HT-29 (cell line): ENCODE measurements around the gene STK40. TPM values are rescaled to one million over a fixed set of nuclear protein-coding genes. Genes with fewer than 3 reads are reported as not detected.

ENCODE experiments used
- DNase-seq: peaks from one replicate; pipeline ENCODE4 v3.0.0-alpha.2; 2015; ENCODE audit warnings: low spot score
- small RNA-seq: library from RNA; depleted of rRNA; stranded (forward); fragments of <200 nt; gene quantifications from one replicate; pipeline ENCODE3, GENCODE V24; 2014
- total RNA-seq: library from RNA; depleted of rRNA; stranded (reverse); fragments of >200 nt; shearing (Covaris generic); gene quantifications from 2 replicates; pipeline ENCODE4 v1.2.3, GENCODE V29; 2014; rRNA removed

The STK40 gene
- total RNA-seq, 1 experiment from 2014 or later = 26.2 TPM

DNA sequence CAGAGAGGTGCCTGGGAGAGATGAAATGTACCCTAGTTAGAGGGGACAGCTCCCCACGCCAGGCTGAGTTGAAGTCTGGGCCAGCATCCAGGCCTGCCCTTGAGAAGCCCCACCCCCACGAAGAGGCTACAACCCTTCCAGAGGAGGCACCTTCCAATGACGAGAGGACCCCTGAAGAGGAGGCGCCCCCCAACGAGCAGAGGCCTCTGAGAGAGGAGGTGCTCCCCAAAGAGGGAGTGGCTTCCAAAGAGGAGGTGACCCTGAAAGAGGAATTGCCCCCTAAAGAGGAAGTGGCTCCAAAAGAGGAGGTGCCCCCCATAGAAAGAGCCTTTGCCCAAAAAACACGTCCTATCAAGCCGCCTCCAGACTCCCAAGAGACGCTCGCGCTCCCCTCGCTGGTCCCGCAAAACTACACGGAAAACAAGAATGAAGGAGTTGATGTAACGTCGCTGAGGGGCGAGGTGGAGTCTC is 65.4 kb downstream of the STK40 start:
- DNase-seq = no peak

DNA sequence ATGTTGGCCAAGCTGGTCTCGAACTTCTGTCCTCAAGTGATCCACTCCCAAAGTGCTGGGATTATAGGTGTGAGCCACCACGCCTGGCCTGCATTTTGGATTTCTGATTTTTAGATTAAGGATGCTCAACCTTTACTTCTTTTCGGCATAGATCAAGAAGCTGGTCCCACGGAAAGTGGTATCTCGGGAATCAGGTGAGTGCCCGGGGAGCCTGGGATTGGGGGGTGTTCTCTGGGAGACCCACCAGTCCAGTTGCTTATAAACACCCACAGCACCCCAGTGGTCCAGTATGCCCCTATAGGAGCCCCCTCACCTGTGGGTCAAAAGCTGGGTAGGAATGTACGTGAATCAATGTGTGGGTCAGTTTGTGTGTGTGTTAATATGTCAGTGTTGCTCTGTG is 76.3 kb downstream of the STK40 start:
- no peak for DNase-seq

DNA sequence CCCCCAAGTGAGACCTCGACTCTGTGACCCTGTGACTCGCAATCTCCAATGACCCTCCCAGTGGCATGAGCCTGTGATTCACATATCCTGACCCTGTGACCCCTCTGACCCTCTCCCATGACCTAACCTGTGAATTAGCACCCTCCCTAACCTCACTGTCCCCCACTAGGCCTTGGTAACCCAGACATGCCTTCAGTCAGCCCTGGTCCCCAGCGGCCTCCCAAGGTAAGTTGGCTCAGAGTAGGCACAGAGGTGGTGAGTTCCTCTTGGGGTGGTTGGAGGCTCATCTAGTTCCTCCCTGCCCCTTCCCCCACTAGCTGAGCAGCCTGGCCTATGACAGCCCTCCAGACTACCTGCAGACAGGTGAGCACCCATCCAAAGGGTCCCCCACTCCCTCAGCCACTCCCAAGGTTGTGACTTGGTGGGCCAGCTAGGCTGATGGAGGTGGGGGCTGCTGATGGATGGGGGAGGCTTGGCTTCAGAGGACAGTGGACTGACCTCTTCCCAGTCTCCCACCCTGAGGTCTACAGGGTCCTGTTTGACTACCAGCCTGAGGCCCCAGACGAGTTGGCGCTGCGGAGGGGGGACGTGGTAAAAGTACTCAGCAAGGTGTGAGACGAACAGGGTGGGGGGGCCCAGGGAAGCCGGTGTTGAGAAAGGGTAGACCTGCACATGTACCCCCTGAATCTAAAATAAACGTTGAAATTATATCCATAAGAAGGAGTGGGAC is 78.0 kb downstream of the STK40 start:
- no peak for DNase-seq

DNA sequence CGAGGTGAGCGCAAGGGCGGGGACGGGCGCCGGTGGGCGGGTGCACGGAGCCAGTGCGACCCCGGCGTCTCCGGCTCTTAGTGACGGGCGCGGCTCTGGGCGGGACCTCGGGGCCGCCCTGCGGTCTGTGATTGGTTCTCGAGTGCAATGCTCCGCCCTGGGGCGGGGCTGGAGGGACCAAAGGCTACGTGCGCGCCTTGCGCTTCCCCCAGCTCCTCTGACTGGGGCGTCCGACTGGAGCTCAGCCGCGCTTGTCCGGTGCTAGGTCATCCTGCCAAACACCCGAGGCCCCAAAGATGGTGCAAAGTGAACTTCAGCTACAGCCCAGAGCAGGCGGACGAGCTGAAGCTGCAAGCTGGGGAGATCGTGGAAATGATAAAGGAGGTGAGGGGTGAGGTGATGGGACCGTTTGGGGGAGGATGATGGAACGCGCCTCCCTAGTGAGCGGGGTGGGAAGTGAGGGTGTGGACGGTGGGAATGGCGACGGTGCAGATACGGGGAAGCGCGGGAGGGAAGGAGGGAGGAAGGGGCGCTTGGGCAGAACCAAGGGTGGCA is 78.7 kb downstream of the STK40 start:
- DNase-seq = peak; percentile 97

DNA sequence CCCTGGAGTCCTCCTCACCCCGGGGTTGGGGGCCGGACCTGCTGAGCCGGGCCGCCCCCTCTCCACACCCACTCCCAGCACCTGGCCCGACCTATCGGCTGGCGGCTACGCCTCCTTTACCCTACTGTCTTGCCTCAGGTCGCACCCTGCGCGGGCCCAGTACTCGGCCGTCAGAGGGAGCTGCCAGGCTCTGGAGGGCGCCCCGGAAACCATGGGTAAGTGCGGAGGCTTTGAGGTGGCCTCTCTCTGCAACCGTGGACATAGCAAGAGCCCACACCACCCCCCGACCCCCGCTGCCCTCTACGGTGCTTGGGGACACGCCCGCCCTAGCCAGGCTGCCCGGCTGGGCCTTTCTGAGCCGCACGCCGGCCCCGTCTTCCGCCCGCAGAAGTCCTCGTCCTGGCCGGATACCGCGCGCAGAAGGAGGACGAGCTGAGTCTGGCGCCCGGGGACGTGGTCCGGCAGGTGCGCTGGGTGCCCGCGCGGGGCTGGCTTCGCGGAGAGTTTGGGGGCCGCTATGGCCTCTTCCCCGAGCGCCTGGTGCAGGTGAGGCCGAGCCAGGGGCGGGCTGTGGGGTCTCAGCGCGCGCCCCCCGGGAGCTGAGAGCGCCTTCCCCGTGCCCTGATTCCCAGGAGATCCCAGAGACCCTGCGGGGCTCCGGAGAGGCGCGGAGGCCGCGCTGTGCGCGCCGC is 79.4 kb downstream of the STK40 start, which contains the start of gene SH3D21:
SH3D21 (plus strand) TSS at position 159 of the 692 bp plus-strand sequence; CDS start at position 212, 53 bp downstream.
- DNase-seq = peak; percentile 76

DNA sequence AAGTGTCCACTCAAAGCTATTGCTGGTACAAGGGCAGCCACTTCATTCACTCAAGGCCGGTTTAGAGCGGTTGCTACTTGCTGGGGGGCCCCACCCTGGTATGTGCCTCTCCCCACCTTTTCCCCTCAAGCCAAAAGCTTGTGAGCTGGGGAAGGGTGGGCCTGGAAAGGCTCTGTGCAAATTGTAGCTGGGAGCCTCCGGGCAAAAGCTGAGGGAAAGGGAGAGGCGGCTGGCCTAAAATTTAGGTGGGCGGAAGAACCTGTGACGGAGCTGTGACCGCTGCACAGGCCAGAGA is 79.9 kb downstream of the STK40 start:
- DNase-seq = peak; percentile 50

DNA sequence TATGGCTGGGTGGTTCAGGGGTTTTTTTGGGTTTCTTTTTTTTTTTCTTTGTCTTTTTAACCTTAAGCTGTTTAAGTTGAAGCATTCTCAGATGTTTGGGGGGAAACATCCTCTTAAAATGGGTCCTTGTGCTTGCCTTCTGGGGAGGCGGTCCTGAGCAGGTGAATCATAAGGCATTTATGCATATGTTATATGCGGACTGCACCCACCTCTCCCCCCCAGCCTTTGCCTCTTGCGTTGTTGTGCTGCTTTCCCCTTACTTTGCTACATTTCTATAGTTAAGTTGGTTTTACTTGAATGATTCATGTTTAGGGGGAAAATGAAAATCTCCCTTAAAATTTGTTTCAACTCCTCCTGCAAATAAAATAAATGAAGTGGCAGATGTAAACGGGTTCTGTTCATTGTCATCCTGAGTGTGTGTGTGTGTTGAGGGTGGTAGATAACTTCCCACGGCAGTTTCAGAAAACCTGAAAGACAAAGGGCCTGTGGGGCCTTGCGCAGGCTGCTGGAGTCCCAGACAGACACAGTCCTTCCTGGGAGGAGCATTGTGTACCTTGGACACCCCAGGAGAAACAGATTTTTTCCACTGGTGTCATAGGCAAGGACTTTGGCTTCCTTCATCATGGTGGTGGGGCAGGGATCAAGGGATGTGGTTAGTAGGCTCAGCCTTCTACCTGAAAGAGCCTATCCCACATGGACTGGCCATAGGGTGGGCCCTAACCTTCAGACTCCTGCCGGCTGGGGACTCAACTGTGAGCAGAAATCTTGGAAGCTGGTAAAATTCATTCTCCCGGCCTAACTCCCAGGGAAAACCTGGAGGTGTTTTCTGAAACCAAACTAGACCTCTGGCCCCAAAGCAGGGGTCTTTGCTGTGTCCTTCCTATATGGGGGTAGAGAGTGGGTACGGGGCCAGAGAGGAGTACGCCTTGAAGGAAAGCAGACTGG is 80.5 kb downstream of the STK40 start:
- DNase-seq = peak; percentile 75

DNA sequence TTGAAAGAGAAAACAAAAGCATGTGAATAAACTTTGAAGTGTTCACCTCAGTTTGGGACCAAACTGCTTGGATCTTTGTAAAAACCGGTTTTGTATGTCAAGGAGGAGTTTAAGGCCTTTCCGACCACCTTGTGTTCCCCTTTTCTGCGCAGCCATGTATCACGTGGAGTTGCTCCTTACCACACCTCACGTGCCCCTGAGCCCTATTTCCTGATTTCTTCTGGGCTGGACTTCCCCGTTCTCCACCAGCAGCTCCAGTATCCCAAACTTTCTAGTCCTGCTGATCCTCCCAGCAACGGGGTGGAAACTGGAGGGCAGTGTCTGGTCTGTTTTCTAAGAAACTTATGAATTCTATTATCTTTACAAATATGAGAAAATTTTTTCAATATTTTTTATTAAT is 81.2 kb downstream of the STK40 start:
- no peak for DNase-seq

DNA sequence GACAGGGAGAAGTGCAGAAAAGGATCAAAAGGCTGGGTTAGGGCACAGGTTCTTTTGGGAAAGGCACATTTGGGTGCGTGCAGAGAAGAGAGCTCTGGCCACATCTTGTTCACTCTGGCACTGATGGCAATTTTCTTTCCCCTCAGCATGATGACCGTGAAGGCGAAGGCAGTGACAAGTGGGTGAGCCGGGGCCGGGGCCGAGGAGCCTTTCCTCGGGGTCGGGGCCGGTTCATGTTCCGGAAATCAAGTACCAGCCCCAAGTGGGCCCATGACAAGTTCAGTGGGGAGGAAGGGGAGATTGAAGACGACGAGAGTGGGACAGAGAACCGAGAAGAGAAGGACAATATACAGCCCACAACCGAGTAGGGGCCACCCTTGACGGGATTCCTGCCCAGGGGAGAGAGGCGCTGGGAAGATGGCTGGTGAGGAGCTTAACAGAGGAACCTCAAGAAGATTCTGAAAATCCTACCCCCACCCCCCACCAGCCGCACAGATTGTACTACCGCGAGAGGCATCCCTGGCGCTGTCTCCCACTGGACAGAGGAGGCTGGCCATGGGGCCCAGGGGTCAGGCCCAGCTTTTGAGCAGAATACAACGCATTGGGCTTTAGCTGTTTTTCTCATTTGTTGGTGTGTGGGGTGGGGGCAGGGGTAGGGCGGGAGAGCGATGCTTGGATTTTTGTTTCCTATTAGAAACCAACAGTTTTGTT is 81.9 kb downstream of the STK40 start:
- no peak for DNase-seq

DNA sequence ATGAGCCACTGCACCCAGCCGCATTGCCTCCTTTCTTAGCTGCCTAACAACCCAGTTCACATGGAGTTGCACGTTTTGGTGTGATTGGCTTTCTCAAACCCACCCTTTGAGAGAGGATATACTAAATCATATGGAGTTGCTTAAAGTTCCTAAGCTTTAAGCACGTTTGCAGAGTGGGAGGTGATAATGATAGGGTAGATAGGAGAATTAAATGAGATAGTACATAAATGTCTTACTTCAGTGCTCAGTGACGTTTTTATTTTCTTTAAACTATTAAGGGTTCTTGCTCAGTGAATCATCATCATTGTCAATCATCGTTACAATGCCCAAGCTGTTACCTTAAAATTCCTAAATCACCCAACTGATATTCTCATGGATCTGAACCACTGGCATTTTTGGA is 82.5 kb downstream of the STK40 start:
- no peak for DNase-seq

DNA sequence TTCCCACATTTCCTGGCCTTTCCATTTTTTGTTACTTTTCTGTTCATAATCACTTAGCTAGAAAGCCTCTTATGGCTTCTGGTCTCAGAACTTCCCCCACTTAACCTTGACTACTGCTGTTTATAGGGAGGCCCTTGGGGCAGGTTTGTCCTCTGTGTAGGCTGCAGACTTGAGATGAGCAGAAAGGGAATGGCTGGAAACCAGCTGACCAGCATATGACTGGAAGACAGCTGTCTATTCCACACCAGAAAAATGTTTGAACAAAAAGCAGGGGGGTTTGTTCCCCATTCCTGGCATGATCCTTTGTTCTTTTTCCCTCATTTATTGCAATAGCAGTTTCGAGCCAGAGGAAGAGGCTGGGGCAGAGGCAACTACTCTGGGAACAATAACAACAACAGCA is 84.5 kb downstream of the STK40 start:
- DNase-seq = no peak

DNA sequence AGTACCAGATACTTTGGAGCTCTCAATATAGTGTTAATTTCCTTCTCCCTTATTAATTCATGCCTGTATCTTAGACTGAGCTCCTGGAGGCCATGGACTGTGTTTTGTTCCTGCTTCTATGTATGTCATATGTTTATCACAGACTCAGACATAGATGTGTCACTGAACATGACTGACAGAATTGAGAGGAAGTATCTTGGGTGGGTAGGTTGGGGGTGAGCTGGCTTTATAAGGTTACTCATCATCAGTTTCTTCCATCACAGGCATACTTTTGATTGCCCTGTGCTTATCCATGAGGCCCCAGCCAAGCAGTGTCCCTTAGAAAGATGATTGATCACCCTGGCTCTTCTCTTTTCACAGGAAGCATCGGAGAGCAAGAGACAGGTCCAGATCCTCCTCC is 85.2 kb downstream of the STK40 start:
- DNase-seq = no peak

DNA sequence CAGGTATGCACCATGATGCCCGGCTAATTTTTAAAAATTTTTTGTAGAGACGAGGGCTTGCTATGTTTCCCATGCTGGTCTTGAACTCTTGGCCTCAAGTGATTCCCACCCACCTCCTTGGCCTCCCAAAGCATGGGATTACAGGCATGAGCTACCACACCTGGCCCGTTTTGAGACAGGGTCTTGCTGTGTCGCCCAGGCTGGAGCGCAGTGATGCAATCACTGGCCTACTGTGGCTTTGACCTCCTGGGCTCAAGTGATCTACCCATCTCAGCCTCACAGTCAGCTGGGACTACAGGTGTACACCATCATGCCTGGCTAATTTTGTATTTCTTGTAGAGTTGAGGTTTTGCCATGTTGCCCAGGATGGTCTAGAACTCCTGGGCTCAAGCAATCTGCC is 87.1 kb downstream of the STK40 start:
- DNase-seq = no peak

DNA sequence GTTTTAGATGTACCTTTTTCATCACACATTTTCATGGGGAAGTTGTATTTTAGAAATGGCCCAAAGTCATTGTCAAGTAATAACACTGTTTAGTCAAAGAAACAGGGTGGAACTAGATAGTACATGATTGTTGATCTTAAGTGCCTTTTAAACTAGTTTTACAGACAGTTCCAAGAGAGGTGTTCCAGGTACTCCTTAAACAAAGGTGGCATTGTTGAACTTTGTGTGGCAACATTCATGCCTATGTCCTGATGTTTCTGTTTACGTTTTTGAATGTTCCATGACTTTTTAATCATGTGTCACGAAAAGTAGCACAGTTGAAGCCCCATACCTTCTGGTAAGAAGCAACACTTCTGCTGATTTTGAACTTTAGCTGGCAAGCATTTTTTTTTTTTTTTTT is 88.7 kb downstream of the STK40 start:
- peak; percentile 30 for DNase-seq

DNA sequence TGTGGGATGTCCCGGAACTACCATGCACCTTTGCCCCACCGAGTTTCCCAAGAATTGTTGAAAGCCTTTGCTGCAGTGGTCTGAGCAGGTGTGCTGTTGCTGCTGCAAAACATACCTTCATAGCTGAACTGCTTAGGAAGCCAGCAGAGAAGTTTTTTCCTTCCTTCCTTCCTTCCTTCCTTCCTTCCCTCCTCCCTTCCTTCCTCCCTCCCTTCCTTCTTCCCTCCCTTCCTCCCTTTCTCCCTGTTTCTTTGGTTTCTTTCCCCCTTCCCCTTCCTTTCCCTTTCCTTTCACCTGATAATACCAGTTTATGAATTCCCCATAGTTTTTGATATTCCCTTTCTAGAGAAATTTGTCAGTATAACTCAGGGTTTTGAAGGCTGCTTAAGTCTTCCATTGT is 90.3 kb downstream of the STK40 start:
- DNase-seq = no peak

Small RNA genes within 50 kb of the gene (small RNA-seq; reads per million reads assigned to genes)
- gene RNU4-27P (not detected), gene SNORA63C (not detected)

Other genes starting within 250 kb of the STK40 start
- 65.8 and 80.9 TPM in 2 replicates for gene TRAPPC3, start 236.4 kb downstream of the STK40 start, total RNA-seq
- gene MAP7D1, start 229.8 kb downstream of the STK40 start, total RNA-seq = 76.6 and 81.5 TPM in 2 replicates
- 46.6 and 64.4 TPM in 2 replicates for gene THRAP3, start 161.5 kb downstream of the STK40 start, total RNA-seq
- 12.6 and 14.8 TPM in 2 replicates for gene SH3D21, start 79.6 kb downstream of the STK40 start, total RNA-seq
- gene EVA1B, start 62.3 kb downstream of the STK40 start, total RNA-seq = 25.0 and 32.9 TPM in 2 replicates
- gene LSM10, start 12.0 kb upstream of the STK40 start, total RNA-seq = 13.4 and 13.8 TPM in 2 replicates
- gene OSCP1, start 64.5 kb upstream of the STK40 start, total RNA-seq = 1.1 and 2.0 TPM in 2 replicates
- gene MRPS15, start 78.5 kb upstream of the STK40 start, total RNA-seq = 184 and 209 TPM in 2 replicates
- under 0.01 TPM in 1 of 2 replicates, not detected in the other for gene CSF3R, start 97.0 kb upstream of the STK40 start, total RNA-seq